ENCODE data around the gene PM20D1.
"Not testable (repeated sequence)": the region's sequence is repeated elsewhere in the genome, so short reads cannot be mapped to it uniquely, and the experiment has no call there.

Gene PM20D1

GRCh38 chr1:205840146-205840923 lies 9.6 kb downstream of the PM20D1 start:
- H3K36me3 ChIP-seq (ENCODE audit: control insufficient read depth, insufficient read depth, low read length), result no peaks in the 10 kb centered on the region
- no peaks in the 10 kb centered on the region for H3K9me3 ChIP-seq (ENCODE audit: control insufficient read depth, insufficient read depth, low read length)
- no peak overlapping the region for H3K4me3 ChIP-seq (ENCODE audit: low read depth, low read length)
- no peak overlapping the region for H3K27ac ChIP-seq (ENCODE audit: low read depth, low read length)
- no peak overlapping the region for H3K9ac ChIP-seq (ENCODE audit: low read depth, low read length)
- H3K4me1 ChIP-seq (ENCODE audit: control insufficient read depth, insufficient read depth, low read length), result peaks cover 4% of the 10 kb centered on the region; the same call in 1 of the 2 replicates
- H3K27me3 ChIP-seq (ENCODE audit: control insufficient read depth, insufficient read depth, low read length), result no peaks in the 10 kb centered on the region

GRCh38 chr1:205837382-205837970 lies 12.5 kb downstream of the PM20D1 start:
- no peaks in the 10 kb centered on the region for H3K27me3 ChIP-seq (ENCODE audit: control insufficient read depth, insufficient read depth, low read length)
- H3K36me3 ChIP-seq (ENCODE audit: control insufficient read depth, insufficient read depth, low read length), result no peaks in the 10 kb centered on the region

GRCh38 chr1:205834751-205835150 lies 15.2 kb downstream of the PM20D1 start:
- Histone ChIP-seq H3K27me3 (ENCODE audit: control insufficient read depth, insufficient read depth, low read length) (no peaks in the 10 kb centered on the region), H3K9ac (ENCODE audit: low read depth, low read length) (no peak overlapping the region), H3K4me3 (ENCODE audit: low read depth, low read length) (no peak overlapping the region), H3K9me3 (ENCODE audit: control insufficient read depth, insufficient read depth, low read length) (no peaks in the 10 kb centered on the region), H3K27ac (ENCODE audit: low read depth, low read length) (no peak overlapping the region), H3K36me3 (ENCODE audit: control insufficient read depth, insufficient read depth, low read length) (no peaks in the 10 kb centered on the region), H3K4me1 (ENCODE audit: control insufficient read depth, insufficient read depth, low read length) (no peaks in the 10 kb centered on the region)

More at GRCh38 chr1:205837382-205837970, 12.5 kb downstream of the PM20D1 start:
- Histone ChIP-seq H3K4me1 (ENCODE audit: control insufficient read depth, insufficient read depth, low read length) (peaks cover 4% of the 10 kb centered on the region; the same call in 1 of the 2 replicates), H3K9me3 (ENCODE audit: control insufficient read depth, insufficient read depth, low read length) (no peaks in the 10 kb centered on the region), H3K9ac (ENCODE audit: low read depth, low read length) (no peak overlapping the region), H3K4me3 (ENCODE audit: low read depth, low read length) (no peak overlapping the region), H3K27ac (ENCODE audit: low read depth, low read length) (no peak overlapping the region)

- Histone ChIP-seq H3K4me1 (ENCODE audit: control insufficient read depth, insufficient read depth, low read length) (peaks cover 5% of the 10 kb centered on the region; the same call in 1 of the 2 replicates), H3K36me3 (ENCODE audit: control insufficient read depth, insufficient read depth, low read length) (no peaks in the 10 kb centered on the region), H3K27me3 (ENCODE audit: control insufficient read depth, insufficient read depth, low read length) (no peaks in the 10 kb centered on the region), H3K9ac (ENCODE audit: low read depth, low read length) (no peak overlapping the region), H3K27ac (ENCODE audit: low read depth, low read length) (no peak overlapping the region), H3K9me3 (ENCODE audit: control insufficient read depth, insufficient read depth, low read length) (no peaks in the 10 kb centered on the region), H3K4me3 (ENCODE audit: low read depth, low read length) (no peak overlapping the region)
These were observed 17.6 kb downstream of the PM20D1 start for GRCh38 chr1:205832326-205832751.

- no peaks in the 10 kb centered on the region for H3K9me3 ChIP-seq (ENCODE audit: control insufficient read depth, insufficient read depth, low read length)
- no peaks in the 10 kb centered on the region for H3K27me3 ChIP-seq (ENCODE audit: control insufficient read depth, insufficient read depth, low read length)
- no peak overlapping the region for H3K9ac ChIP-seq (ENCODE audit: low read depth, low read length)
- no peak overlapping the region for H3K27ac ChIP-seq (ENCODE audit: low read depth, low read length)
- no peak overlapping the region for H3K4me3 ChIP-seq (ENCODE audit: low read depth, low read length)
- H3K4me1 ChIP-seq (ENCODE audit: control insufficient read depth, insufficient read depth, low read length), result peaks cover 5% of the 10 kb centered on the region
- no peaks in the 10 kb centered on the region for H3K36me3 ChIP-seq (ENCODE audit: control insufficient read depth, insufficient read depth, low read length)
These were observed 22.3 kb downstream of the PM20D1 start for GRCh38 chr1:205827623-205828022.

GRCh38 chr1:205826995-205827394 lies 22.9 kb downstream of the PM20D1 start:
- Histone ChIP-seq H3K27ac (ENCODE audit: low read depth, low read length) (no peak overlapping the region), H3K4me3 (ENCODE audit: low read depth, low read length) (no peak overlapping the region), H3K27me3 (ENCODE audit: control insufficient read depth, insufficient read depth, low read length) (no peaks in the 10 kb centered on the region), H3K9me3 (ENCODE audit: control insufficient read depth, insufficient read depth, low read length) (no peaks in the 10 kb centered on the region), H3K36me3 (ENCODE audit: control insufficient read depth, insufficient read depth, low read length) (no peaks in the 10 kb centered on the region), H3K9ac (ENCODE audit: low read depth, low read length) (no peak overlapping the region), H3K4me1 (ENCODE audit: control insufficient read depth, insufficient read depth, low read length) (peaks cover 5% of the 10 kb centered on the region)

- peaks cover 5% of the 10 kb centered on the region for H3K4me1 ChIP-seq (ENCODE audit: control insufficient read depth, insufficient read depth, low read length)
- H3K9me3 ChIP-seq (ENCODE audit: control insufficient read depth, insufficient read depth, low read length), result no peaks in the 10 kb centered on the region
- no peaks in the 10 kb centered on the region for H3K36me3 ChIP-seq (ENCODE audit: control insufficient read depth, insufficient read depth, low read length)
- H3K27me3 ChIP-seq (ENCODE audit: control insufficient read depth, insufficient read depth, low read length), result no peaks in the 10 kb centered on the region
- H3K9ac ChIP-seq (ENCODE audit: low read depth, low read length), result no peak overlapping the region
- no peak overlapping the region for H3K4me3 ChIP-seq (ENCODE audit: low read depth, low read length)
- H3K27ac ChIP-seq (ENCODE audit: low read depth, low read length), result no peak overlapping the region
These were observed 23.7 kb downstream of the PM20D1 start for GRCh38 chr1:205826016-205826806.

GRCh38 chr1:205824180-205824579 lies 25.8 kb downstream of the PM20D1 start:
- Histone ChIP-seq H3K4me3 (ENCODE audit: low read depth, low read length) (no peak overlapping the region), H3K4me1 (ENCODE audit: control insufficient read depth, insufficient read depth, low read length) (peaks cover 5% of the 10 kb centered on the region), H3K9me3 (ENCODE audit: control insufficient read depth, insufficient read depth, low read length) (no peaks in the 10 kb centered on the region), H3K9ac (ENCODE audit: low read depth, low read length) (no peak overlapping the region), H3K27me3 (ENCODE audit: control insufficient read depth, insufficient read depth, low read length) (no peaks in the 10 kb centered on the region), H3K36me3 (ENCODE audit: control insufficient read depth, insufficient read depth, low read length) (no peaks in the 10 kb centered on the region), H3K27ac (ENCODE audit: low read depth, low read length) (no peak overlapping the region)

GRCh38 chr1:205823260-205823659 lies 26.7 kb downstream of the PM20D1 start:
- not testable (repeated sequence) for H3K4me1 ChIP-seq (ENCODE audit: control insufficient read depth, insufficient read depth, low read length); H3K9ac ChIP-seq (ENCODE audit: low read depth, low read length); H3K36me3 ChIP-seq (ENCODE audit: control insufficient read depth, insufficient read depth, low read length); H3K27ac ChIP-seq (ENCODE audit: low read depth, low read length); H3K27me3 ChIP-seq (ENCODE audit: control insufficient read depth, insufficient read depth, low read length); H3K4me3 ChIP-seq (ENCODE audit: low read depth, low read length); H3K9me3 ChIP-seq (ENCODE audit: control insufficient read depth, insufficient read depth, low read length)

- Histone ChIP-seq H3K36me3 (ENCODE audit: control insufficient read depth, insufficient read depth, low read length) (no peaks in the 10 kb centered on the region), H3K9me3 (ENCODE audit: control insufficient read depth, insufficient read depth, low read length) (no peaks in the 10 kb centered on the region), H3K4me3 (ENCODE audit: low read depth, low read length) (no peak overlapping the region), H3K27me3 (ENCODE audit: control insufficient read depth, insufficient read depth, low read length) (no peaks in the 10 kb centered on the region), H3K27ac (ENCODE audit: low read depth, low read length) (no peak overlapping the region), H3K9ac (ENCODE audit: low read depth, low read length) (no peak overlapping the region), H3K4me1 (ENCODE audit: control insufficient read depth, insufficient read depth, low read length) (peaks cover 4% of the 10 kb centered on the region)
These were observed 27.5 kb downstream of the PM20D1 start for GRCh38 chr1:205822397-205822796.

- peaks cover 12% of the 10 kb centered on the region for H3K27me3 ChIP-seq (ENCODE audit: control insufficient read depth, insufficient read depth, low read length)
- no peak overlapping the region for H3K4me3 ChIP-seq (ENCODE audit: low read depth, low read length)
- no peak overlapping the region for H3K27ac ChIP-seq (ENCODE audit: low read depth, low read length)
- peaks cover 11% of the 10 kb centered on the region for H3K4me1 ChIP-seq (ENCODE audit: control insufficient read depth, insufficient read depth, low read length)
- no peak overlapping the region for H3K9ac ChIP-seq (ENCODE audit: low read depth, low read length)
- H3K36me3 ChIP-seq (ENCODE audit: control insufficient read depth, insufficient read depth, low read length), result no peaks in the 10 kb centered on the region
- no peaks in the 10 kb centered on the region for H3K9me3 ChIP-seq (ENCODE audit: control insufficient read depth, insufficient read depth, low read length)
These were observed 31.9 kb downstream of the PM20D1 start for GRCh38 chr1:205817988-205818387.

All from HUES48 (cell line).